BE2C (cell line): ENCODE results near the gene PRKN.

Experiments
- DNase-seq: peaks from one replicate; pipeline ENCODE4 v3.0.0-alpha.2; 2020
- H3K27me3 ChIP-seq: fragments of 250-450 bp; sonication (Bioruptor Pico); 2 replicates; pipeline ENCODE4 v1.5.1; 2020; ENCODE audit warnings: mild to moderate bottlenecking
- H3K36me3 ChIP-seq: fragments of 250-450 bp; sonication (Bioruptor Pico); 2 replicates; pipeline ENCODE4 v1.5.1; 2020; ENCODE audit warnings: mild to moderate bottlenecking
- H3K4me1 ChIP-seq: fragments of 250-450 bp; sonication (Bioruptor Pico); 2 replicates; pipeline ENCODE4 v1.5.1; 2020
- H3K4me3 ChIP-seq: 2 replicates; pipeline ENCODE4 v1.5.1; 2011; ENCODE audit warnings: low read depth, low read length
- H3K9me3 ChIP-seq: fragments of 250-450 bp; sonication (Bioruptor Pico); 2 replicates; pipeline ENCODE4 v1.5.1; 2020
- TF ChIP-seq, protein P1 (sequence below): IDR thresholded peaks from 2 replicates; pipeline ENCODE4 v1.5.1; 2012; ENCODE audit warnings: mild to moderate bottlenecking, low read depth, low read length

PRKN gene

DNA sequence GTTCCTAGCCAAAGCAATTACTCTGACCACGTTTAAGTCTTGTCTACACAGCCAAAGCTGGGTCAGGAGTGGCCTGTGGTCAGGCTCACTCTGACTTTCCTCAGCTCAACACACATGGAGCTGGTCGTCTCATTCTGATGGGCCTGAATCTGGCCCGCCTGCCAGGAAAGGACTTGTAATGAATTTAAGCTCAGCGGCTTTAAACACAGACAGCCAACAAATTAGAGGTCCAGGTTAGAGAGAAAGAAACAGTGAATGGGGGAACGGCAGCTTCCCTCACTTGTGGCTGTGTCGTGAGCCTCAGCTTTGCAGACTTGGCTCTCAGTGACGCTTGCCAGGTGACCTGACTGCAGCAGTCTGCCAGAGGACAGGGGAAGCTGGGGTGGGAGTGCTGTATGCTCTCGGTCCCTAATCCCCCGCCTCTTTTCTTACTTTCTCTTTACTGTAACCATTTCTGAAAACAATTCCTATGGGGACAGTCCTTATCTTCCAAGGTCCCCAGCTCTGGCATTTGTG lies 1331.8 kb downstream of the PRKN start:
- TF ChIP-seq, protein P1, sequence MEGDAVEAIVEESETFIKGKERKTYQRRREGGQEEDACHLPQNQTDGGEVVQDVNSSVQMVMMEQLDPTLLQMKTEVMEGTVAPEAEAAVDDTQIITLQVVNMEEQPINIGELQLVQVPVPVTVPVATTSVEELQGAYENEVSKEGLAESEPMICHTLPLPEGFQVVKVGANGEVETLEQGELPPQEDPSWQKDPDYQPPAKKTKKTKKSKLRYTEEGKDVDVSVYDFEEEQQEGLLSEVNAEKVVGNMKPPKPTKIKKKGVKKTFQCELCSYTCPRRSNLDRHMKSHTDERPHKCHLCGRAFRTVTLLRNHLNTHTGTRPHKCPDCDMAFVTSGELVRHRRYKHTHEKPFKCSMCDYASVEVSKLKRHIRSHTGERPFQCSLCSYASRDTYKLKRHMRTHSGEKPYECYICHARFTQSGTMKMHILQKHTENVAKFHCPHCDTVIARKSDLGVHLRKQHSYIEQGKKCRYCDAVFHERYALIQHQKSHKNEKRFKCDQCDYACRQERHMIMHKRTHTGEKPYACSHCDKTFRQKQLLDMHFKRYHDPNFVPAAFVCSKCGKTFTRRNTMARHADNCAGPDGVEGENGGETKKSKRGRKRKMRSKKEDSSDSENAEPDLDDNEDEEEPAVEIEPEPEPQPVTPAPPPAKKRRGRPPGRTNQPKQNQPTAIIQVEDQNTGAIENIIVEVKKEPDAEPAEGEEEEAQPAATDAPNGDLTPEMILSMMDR: no peak
- DNase-seq: no peak
- no peaks in the 10 kb centered on the region for H3K9me3 ChIP-seq
- H3K36me3 ChIP-seq: no peaks in the 10 kb centered on the region
- no peaks in the 10 kb centered on the region for H3K27me3 ChIP-seq
- H3K4me3 ChIP-seq: no peak overlapping the region
- H3K4me1 ChIP-seq: no peaks in the 10 kb centered on the region

DNA sequence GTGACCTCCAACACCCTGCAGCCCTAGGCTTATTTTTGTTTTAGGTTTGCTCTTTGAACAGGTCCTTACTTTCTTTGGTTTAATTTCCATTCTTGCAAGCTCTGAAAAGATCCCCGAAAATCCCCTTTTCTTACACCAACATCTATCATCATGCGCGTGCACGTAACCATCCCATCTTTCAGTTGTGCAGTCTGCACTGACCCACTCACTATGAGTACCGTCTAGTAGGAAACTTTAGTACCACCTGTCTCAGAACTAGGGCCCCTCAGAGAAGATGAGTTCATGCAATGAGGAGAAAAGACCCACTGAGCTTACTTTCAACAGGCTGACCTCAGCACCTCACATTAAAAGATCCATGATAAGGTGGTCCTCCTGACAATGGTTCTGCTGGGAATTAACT lies 1333.1 kb downstream of the PRKN start:
- Histone ChIP-seq H3K9me3 (no peaks in the 10 kb centered on the region), H3K4me1 (no peaks in the 10 kb centered on the region), H3K27me3 (no peaks in the 10 kb centered on the region), H3K36me3 (no peaks in the 10 kb centered on the region), H3K4me3 (no peak overlapping the region)
- TF ChIP-seq, protein P1: no peak
- DNase-seq: no peak

DNA sequence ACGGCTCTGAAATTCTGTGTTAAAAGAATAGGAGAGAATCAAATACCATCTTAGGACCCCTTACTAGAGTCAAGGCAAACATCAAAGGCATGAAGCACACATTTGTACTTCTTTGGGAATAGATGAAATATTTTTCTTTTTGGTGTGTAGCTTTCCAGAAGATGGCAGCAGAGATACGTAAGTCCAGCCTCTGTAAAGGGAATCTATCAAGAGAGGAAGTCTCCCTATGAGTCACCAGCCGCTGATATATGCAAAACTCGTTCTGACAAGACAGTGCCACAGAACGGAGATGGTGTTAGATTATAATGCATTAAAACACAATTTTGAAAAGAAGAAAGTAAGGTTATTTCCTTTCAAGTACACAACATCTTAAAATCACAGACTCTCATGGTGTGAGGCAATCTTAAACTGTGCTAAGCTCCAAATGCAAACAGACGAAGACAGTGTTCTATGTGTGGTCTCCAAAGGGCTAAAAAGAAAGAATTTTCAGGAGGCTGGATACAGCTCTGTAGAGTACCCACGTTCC lies 1333.7 kb downstream of the PRKN start:
- TF ChIP-seq, protein P1: peak; percentile 67
- H3K4me3 ChIP-seq: no peak overlapping the region
- H3K9me3 ChIP-seq: no peaks in the 10 kb centered on the region
- DNase-seq: peak; percentile 55
- no peaks in the 10 kb centered on the region for H3K27me3 ChIP-seq
- no peaks in the 10 kb centered on the region for H3K4me1 ChIP-seq
- H3K36me3 ChIP-seq: no peaks in the 10 kb centered on the region

DNA sequence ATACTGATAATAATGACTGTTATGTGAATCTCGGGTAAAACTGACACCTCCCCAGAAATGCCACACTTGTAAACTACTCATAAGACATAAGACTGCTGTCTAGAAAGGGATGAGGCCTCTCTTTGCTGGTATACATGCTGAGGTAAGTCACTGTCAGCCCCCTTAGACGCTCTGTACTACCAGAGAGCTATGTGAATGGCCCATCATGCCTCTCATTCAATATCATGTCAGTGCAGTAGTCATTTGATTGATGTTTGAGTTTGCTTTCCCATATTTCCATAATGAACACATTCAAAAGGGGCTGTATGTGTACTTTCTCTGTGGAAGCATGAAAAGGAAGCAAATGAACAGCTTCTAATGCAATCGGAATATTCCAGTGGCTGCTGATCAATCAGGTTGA lies 1334.3 kb downstream of the PRKN start:
- Histone ChIP-seq H3K36me3 (no peaks in the 10 kb centered on the region), H3K4me3 (no peak overlapping the region), H3K4me1 (no peaks in the 10 kb centered on the region), H3K9me3 (no peaks in the 10 kb centered on the region), H3K27me3 (no peaks in the 10 kb centered on the region)
- DNase-seq: no peak
- TF ChIP-seq, protein P1: no peak

DNA sequence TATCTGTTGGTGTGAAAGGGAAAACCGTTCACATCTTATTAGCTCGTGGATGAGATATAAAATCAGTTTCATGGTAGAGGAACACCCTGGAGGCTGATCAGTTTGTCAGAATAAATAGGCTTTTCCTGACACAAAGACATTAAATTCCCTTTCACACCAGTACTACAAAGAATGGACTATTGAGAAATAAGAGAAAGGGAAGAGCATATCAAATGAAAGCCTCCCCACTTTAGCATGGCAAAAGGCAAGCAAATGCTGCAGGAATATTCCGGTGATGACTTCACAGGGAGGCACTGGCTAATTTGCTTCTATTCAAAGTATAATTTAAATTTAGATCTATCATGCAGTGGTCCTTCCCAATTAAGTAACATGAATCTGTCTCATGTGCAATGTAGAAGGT lies 1337.8 kb downstream of the PRKN start:
- Histone ChIP-seq H3K4me3 (no peak overlapping the region), H3K36me3 (no peaks in the 10 kb centered on the region), H3K27me3 (no peaks in the 10 kb centered on the region), H3K9me3 (no peaks in the 10 kb centered on the region), H3K4me1 (no peaks in the 10 kb centered on the region)
- no peak for DNase-seq
- TF ChIP-seq, protein P1: no peak

DNA sequence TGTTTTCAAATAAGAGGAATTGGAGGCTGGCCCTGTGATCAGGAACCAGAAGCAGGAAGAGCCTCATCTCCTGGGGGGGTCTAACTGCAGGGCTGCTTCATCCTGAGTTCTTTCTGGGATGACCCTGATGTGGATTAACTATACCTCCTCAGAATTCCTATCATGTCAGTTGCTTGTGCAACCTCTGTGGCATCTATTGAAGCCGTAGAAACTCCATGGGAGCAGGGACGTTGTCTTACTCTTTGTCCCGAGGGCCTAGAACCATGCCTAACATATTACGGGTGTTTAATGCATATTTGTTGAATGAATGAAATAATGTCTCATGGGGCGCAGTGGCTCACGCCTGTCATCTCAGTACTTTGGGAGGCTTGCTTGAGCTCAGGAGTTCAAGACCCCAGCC lies 1343.6 kb downstream of the PRKN start:
- TF ChIP-seq, protein P1: no peak
- Histone ChIP-seq H3K36me3 (no peaks in the 10 kb centered on the region), H3K9me3 (no peaks in the 10 kb centered on the region), H3K27me3 (no peaks in the 10 kb centered on the region), H3K4me1 (no peaks in the 10 kb centered on the region), H3K4me3 (no peak overlapping the region)
- DNase-seq: no peak
